GM12874 (cell line): ENCODE data around the gene EYS.

ENCODE experiments used
- CTCF ChIP-seq: IDR thresholded peaks from 2 replicates; pipeline ENCODE4 v1.5.1; 2011; ENCODE audit warnings: low read depth, mild to moderate bottlenecking, control low read depth, low read length, moderate library complexity; ENCODE audit not compliant: insufficient read depth

Gene EYS

GRCh38 chr6:64848467-64848866 lies 858.6 kb downstream of the EYS start:
- TF ChIP-seq CTCF, result no peak

DNA sequence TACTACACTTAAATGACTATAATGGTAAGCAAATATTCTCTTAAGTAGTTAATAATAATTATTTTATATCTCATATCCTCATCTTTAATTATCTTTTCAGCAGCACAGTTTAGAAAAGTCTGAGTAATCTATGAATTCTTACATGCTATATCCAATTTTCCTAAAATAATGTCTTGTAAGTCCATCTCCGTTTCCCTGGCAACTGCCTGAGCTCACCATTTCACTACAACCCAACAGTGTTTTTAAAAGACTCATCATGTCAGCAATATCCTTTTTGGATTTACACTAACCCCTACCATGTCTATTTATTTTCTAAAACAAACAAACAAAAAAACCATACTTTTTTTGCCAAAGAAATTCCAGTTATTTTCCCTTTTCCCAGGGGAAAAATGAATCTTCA lies 859.6 kb downstream of the EYS start:
- no peak for TF ChIP-seq CTCF

DNA sequence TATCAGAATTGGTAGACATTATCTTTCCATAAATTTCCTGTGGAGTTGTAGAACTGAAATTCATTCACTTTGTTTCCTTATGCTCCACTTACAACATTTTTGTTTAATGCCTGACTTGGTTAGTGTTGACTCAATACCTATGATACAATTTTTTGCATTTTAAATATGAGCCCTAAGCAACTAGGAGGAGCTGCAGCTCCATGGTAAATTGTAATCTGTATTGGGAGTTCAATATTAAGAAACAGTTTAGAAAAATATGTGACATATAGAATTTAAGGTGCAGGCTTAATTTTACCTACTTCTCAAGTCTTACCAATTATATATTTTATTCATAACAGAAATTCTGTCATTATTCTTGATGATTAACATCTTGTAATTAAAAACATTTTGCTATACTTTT lies 868.3 kb downstream of the EYS start:
- TF ChIP-seq CTCF, result no peak

- TF ChIP-seq CTCF, result no peak
Measured at GRCh38 chr6:64831680-64832079, 875.3 kb downstream of the EYS start.

- TF ChIP-seq CTCF, result no peak
Measured at GRCh38 chr6:64817525-64817924, 889.5 kb downstream of the EYS start.

DNA sequence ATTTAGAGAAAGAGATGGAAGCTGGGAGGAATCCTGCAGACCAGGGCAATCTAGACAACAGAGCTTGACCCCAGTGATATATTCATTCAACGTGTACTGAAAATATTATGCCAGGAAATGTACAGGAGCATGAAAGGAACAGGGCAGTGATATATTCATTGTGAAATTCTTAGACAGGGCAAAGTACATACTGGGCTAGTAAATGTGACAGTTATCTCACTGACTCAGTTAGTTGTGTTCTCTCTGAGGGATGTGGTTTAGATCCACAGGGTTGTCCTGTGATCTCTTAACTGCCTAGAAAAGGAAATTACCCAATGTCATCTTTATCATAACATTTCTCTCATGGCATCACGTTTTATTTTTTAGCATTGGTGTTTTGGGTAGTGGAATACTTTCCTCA lies 891.3 kb downstream of the EYS start:
- TF ChIP-seq CTCF, result no peak

DNA sequence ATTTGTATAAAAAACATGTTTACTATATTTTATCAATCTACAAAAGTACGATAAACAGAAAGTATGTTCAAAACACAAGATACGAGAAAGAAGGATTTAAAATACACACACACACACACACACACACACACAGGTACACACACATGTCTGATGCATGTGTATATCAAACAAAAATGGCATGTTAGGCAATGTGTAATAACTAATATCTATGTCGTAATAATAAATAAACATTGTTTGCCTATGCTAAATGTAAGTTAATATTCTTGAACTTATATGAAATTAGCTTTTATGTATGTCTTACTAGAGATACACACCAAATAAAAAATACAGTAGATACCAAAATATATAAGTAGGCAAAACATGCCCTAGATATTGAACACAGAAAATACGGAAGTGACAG lies 894.9 kb downstream of the EYS start:
- no peak for TF ChIP-seq CTCF

- no peak for TF ChIP-seq CTCF
Measured at GRCh38 chr6:64811119-64811518, 895.9 kb downstream of the EYS start.
